Muscle of leg (tissue), 11 donors: Measurements from ENCODE around the gene CFAP126. TPM values are rescaled to one million over a fixed set of nuclear protein-coding genes. Genes with fewer than 3 reads are reported as not detected.

Experiments used
- DNase-seq: peaks from one replicate; pipeline ENCODE4 v3.0.0; 2013
- H3K27ac ChIP-seq: one replicate; pipeline ENCODE4 v1.5.1; 2013; ENCODE audit warnings: mild to moderate bottlenecking, low read length, control low read depth
- H3K27me3 ChIP-seq: one replicate; pipeline ENCODE4 v1.6.1; 2013; ENCODE audit warnings: low read length; ENCODE audit not compliant: control insufficient read depth, insufficient read depth
- H3K36me3 ChIP-seq: one replicate; pipeline ENCODE4 v1.6.1; 2013; ENCODE audit warnings: low read length; ENCODE audit not compliant: control insufficient read depth, insufficient read depth
- H3K4me1 ChIP-seq: one replicate; pipeline ENCODE4 v1.6.1; 2013; ENCODE audit warnings: low read length; ENCODE audit not compliant: control insufficient read depth, insufficient read depth
- H3K4me3 ChIP-seq: one replicate; pipeline ENCODE4 v1.5.1; 2013; ENCODE audit warnings: low read length, control low read depth
- H3K9me3 ChIP-seq: replicated peaks from 2 replicates; pipeline ENCODE4 v1.6.1; 2013; ENCODE audit warnings: low read depth, low read length; ENCODE audit not compliant: control insufficient read depth
- WGBS: methylation state at CpG from one replicate; pipeline ENCODE4 v1.1.5; 2013; ENCODE audit warnings: missing lambda C conversion rate; ENCODE audit not compliant: insufficient coverage; 5-methylcytosine and 5-hydroxymethylcytosine counted together
- polyA plus RNA-seq, 8 donors: library from polyadenylated mRNA; unstranded; fragments of 120-200 nt; gene quantifications; one replicate each; pipeline versions ENCODE4 v1.2.1 to v1.2.3, GENCODE V29; 2013; ENCODE audit warnings: inconsistent platforms in 1 of 8, low replicate concordance in 1 of 8; ENCODE audit not compliant: insufficient read length in 8 of 8, insufficient read depth in 1 of 8
- total RNA-seq: library from RNA; stranded (reverse); fragments of 120-200 nt; gene quantifications from one replicate; pipeline ENCODE4 v1.2.4, GENCODE V29; 2013

The CFAP126 gene
- total and polyA plus RNA-seq, 9 donors: 0.41 to 2.9 (median 1.5) TPM; not detected in 2

DNA sequence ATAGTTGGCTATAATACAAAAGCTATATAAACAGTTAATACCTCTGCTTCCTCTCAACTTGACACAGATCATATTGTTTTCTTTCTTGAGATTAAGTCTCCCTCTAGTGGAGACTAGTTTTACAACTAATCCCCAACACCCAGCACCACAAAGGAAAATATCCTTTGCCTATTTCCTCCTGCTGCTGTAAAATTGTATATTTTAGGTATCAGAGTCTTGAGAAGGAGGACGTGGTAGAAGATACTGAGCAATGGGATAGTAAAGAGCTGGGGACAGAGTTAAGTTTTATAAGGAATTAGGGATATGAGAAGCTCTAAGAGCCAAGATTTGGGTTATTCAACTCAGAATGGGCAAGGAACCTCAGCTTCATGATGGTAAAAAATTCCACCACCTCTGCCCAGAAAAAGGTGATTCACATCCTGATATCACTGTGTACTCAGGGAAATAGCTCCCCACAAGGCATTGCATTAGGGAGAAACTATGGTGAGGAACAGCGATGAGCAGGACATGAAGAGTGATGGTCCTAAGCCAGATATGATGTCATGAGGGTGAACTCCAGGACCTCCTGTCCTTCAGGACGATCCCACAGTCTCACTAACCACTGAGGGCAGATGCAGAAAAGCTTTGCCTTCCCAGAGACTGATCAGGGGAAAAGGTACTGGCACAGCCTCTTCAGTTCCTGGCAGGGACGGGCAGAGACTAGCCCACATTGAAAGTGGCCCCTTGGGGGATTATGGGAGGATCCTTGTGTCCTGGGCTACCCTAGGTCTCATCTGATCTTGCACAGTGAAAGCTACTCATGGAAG is 14.7 kb upstream of the CFAP126 start:
- Histone ChIP-seq H3K4me3 (no peak overlapping the region), H3K9me3 (no peaks in the 10 kb centered on the region), H3K27me3 (peaks cover 2% of the 10 kb centered on the region), H3K27ac (no peak overlapping the region), H3K4me1 (no peaks in the 10 kb centered on the region), H3K36me3 (no peaks in the 10 kb centered on the region)
- peak; percentile 81 for DNase-seq
- 50% methylated on average over 1 of the region's 4 CpGs for WGBS

DNA sequence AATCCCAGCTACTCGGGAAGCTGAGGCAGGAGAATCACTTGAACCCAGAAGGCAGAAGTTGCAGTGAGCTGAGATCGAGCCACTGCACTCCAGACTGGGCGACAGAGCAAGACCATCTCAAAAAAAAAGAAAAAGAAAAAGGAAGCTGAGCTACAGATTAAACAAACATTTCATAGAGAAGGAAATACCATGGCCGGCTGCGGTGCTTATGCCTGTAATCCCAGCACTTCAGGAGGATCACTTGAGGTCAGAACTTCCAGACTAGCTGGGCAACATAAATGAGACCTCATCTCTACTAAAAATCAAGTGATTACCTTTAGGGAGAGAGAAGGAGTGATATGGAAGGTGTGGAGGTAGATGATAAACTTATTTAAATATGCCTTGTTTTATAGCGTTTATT is 14.0 kb upstream of the CFAP126 start:
- H3K9me3 ChIP-seq: no peaks in the 10 kb centered on the region
- peaks cover 2% of the 10 kb centered on the region for H3K27me3 ChIP-seq
- WGBS: 72% methylated on average over 3 of the region's 6 CpGs
- H3K27ac ChIP-seq: no peak overlapping the region
- DNase-seq: no peak
- H3K36me3 ChIP-seq: no peaks in the 10 kb centered on the region
- no peaks in the 10 kb centered on the region for H3K4me1 ChIP-seq
- no peak overlapping the region for H3K4me3 ChIP-seq

DNA sequence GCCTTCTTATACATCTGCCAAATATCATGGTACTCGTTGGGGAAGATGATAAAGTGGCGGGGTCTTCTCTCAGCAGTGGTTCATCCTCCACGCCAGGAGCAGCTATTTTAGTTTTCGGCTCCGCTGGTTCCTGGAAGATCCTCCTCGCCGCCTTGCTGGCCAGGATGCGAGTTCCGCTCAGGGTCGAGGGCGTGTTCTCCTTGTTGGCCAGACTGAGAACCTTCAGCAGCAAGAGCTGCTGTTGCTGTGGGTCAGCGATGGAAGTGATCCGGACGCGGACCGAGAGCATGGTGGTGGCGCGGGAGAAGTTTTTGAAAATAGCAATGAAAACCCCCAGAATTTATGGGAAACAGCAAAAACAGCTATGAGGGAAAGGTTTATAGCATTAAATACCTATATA is 11.4 kb upstream of the CFAP126 start:
- 78% methylated on average over 10 of the region's 18 CpGs for WGBS
- no peak for DNase-seq
- peak overlapping the region; percentile 29 for H3K4me3 ChIP-seq
- no peaks in the 10 kb centered on the region for H3K9me3 ChIP-seq
- H3K27ac ChIP-seq: peak overlapping the region; percentile 31
- no peaks in the 10 kb centered on the region for H3K36me3 ChIP-seq
- peaks cover 2% of the 10 kb centered on the region for H3K27me3 ChIP-seq
- H3K4me1 ChIP-seq: no peaks in the 10 kb centered on the region

DNA sequence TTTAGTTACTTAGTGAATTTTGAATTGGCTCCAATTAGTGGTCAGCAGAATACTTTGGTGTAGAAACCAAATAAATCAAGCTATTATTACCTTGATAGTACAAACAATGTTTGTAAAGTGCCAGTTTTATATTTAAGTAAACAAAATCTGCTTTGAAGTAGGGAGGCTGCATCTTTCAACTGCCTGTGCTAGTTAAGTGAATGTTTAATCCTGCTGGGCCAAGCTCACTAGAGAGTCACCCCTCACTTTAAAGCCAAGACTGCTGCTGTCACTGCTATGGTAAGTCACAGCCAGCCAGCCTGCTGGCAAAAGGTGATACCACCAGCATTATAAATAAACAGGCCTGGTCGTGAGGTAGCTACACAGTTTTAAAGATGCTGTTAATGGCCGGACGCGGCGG is 10.3 kb upstream of the CFAP126 start:
- DNase-seq: no peak
- no CpG with 5 or more reads among the region's 5 CpGs for WGBS
- peaks cover 2% of the 10 kb centered on the region for H3K27me3 ChIP-seq
- H3K27ac ChIP-seq: no peak overlapping the region
- no peaks in the 10 kb centered on the region for H3K36me3 ChIP-seq
- no peak overlapping the region for H3K4me3 ChIP-seq
- H3K9me3 ChIP-seq: no peaks in the 10 kb centered on the region
- H3K4me1 ChIP-seq: no peaks in the 10 kb centered on the region

DNA sequence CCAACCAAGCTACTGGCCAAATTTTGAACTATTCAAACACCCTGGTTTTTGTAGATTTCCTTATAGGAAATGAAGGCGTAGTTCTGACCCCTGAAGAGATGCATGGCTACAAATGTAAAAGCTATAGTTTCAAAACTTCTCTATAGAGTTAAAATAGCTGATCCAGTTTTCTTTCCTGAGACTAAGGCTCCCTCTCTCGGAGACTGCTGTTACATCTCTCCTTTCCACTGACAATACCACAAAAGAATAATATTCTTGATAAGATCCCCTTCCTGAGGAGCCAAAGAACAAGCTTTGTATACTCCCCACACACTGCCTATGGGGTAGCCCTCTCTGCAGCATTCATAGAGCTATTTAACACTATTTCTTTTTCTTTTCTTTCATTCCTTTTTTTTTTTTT is 6.7 kb upstream of the CFAP126 start:
- no peak overlapping the region for H3K27ac ChIP-seq
- no peaks in the 10 kb centered on the region for H3K4me1 ChIP-seq
- no peaks in the 10 kb centered on the region for H3K36me3 ChIP-seq
- H3K9me3 ChIP-seq: no peaks in the 10 kb centered on the region
- WGBS: 9% methylated on average over 1 of the region's 2 CpGs
- no peak for DNase-seq
- H3K4me3 ChIP-seq: no peak overlapping the region
- no peaks in the 10 kb centered on the region for H3K27me3 ChIP-seq

DNA sequence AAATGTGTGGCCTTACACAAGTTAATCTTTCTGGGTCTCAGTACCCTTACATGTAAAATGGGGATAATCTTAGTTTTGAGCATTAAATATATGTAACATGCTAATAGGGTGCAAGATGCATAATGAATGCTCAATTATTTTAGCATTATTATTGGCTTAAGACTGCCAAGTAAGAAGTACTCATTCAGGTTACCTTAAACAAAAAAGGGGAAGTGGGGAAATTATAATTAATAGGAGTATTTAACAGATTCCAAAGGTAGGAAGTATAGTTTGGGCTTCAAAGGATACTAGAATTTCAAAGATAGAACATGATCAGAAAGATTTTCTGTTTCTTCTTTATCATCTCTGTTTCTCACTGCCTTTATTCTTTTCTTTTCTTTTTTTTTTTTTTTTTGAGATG is 5.8 kb upstream of the CFAP126 start:
- Histone ChIP-seq H3K27me3 (no peaks in the 10 kb centered on the region), H3K4me1 (no peaks in the 10 kb centered on the region), H3K27ac (no peak overlapping the region), H3K36me3 (no peaks in the 10 kb centered on the region), H3K9me3 (no peaks in the 10 kb centered on the region), H3K4me3 (no peak overlapping the region)
- no peak for DNase-seq

DNA sequence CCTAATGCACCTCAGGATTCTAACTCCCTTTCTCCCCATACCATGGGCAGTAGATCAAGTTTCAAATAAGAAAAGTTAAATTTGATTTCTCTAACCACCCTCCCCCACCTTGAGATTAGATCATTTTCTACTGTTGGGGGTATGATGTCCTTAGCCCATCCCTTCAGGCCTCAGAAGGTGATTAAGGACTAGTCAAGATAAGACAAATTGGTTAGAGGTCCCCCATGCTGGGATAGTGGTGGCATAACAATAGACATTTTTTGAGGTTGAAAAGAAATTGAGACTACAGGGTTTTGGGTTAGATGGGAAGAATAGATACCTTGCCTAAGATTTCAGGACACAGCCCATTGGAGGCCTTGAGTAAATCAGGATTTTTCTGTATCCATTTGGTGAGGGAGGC is 2.5 kb downstream of the CFAP126 start:
- Histone ChIP-seq H3K27ac (no peak overlapping the region), H3K4me1 (no peaks in the 10 kb centered on the region), H3K9me3 (no peaks in the 10 kb centered on the region), H3K27me3 (no peaks in the 10 kb centered on the region), H3K36me3 (peaks cover 30% of the 10 kb centered on the region), H3K4me3 (no peak overlapping the region)
- no peak for DNase-seq

DNA sequence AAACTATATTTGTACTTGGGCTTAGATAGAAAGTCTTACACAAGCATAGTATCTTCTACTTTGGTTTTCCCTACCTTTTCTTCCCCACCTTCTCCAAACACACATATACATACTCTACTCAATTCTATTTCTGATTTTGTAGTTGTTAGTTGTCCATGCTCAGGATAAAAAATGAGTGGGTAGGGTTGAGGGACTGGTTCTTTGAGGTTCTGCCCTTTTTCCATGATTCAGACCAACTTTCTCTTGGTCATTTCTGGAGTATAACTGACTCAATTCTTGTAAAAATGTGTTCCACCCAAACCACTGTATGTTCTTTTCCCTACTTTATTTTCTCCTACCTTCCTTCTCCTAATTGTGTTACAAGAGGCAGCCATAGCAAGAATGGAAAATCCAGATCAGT is 3.3 kb downstream of the CFAP126 start:
- H3K27ac ChIP-seq: no peak overlapping the region
- H3K4me3 ChIP-seq: no peak overlapping the region
- peaks cover 30% of the 10 kb centered on the region for H3K36me3 ChIP-seq
- DNase-seq: no peak
- no peaks in the 10 kb centered on the region for H3K4me1 ChIP-seq
- H3K27me3 ChIP-seq: no peaks in the 10 kb centered on the region
- no peaks in the 10 kb centered on the region for H3K9me3 ChIP-seq

DNA sequence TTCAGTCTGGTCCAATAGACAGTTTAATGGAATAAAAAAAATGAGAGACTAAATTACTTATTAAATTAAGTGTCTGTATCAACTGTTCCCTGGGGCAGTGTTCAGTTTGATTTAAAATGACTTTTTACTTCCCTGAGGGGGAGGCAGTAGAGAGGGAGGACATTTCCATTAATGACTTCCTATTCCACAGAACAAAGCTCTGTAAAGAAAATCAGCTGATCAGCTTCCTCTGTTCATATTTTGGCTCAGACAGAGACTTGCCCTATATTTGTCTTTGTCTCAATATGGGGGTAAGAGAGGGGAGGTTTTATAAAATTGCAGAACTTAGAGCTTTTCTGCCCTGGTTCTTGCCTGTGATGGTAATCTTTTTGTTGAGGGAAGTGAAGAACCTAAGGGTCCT is 8.4 kb downstream of the CFAP126 start:
- H3K27me3 ChIP-seq: no peaks in the 10 kb centered on the region
- H3K27ac ChIP-seq: peak overlapping the region; percentile 59
- H3K4me3 ChIP-seq: no peak overlapping the region
- H3K36me3 ChIP-seq: peaks cover 17% of the 10 kb centered on the region
- H3K9me3 ChIP-seq: no peaks in the 10 kb centered on the region
- H3K4me1 ChIP-seq: no peaks in the 10 kb centered on the region
- peak; percentile 66 for DNase-seq

DNA sequence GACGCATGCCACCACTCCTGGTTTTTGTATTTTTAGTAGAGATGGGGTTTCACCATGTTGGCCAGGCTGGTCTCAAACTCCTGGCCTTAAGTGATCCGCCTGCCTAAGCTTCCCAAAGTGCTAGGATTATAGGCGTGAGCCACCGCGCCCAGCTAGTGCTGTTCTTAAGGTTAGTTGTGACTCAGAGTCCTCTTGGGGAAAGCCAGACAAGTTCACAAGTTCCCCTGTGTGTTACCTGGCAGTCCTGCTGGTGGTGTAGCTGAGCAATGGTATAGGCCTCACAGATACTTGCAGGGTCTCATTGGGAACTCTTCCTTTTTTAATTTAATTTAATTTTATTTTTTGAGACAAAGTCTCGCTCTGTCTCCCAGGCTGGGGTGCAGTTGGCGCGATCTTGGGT is 10.6 kb downstream of the CFAP126 start:
- H3K4me1 ChIP-seq: no peaks in the 10 kb centered on the region
- H3K27ac ChIP-seq: no peak overlapping the region
- H3K4me3 ChIP-seq: no peak overlapping the region
- H3K36me3 ChIP-seq: peaks cover 8% of the 10 kb centered on the region
- no peaks in the 10 kb centered on the region for H3K27me3 ChIP-seq
- DNase-seq: no peak
- no peaks in the 10 kb centered on the region for H3K9me3 ChIP-seq
- WGBS: 93% methylated on average over 4 of the region's 8 CpGs

DNA sequence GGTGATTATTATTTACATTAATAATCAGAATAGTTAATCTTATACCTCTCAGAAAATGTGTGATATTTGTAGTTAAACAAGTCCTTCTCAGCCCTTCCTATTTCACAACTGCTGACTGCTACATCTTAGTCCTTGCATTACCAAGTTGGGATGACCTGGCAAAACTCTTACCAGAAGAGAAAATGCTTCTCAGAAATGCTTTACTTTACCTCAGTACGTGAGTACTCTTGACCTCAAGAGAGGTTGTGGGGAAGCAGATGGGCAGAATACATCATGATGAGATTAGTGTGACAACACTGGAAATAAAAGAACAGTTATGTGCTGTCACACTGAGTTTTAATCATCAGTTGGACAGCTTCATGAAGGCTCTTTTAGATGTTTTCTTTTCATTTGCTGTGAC is 16.2 kb downstream of the CFAP126 start:
- H3K4me3 ChIP-seq: no peak overlapping the region
- H3K27ac ChIP-seq: no peak overlapping the region
- H3K27me3 ChIP-seq: no peaks in the 10 kb centered on the region
- H3K36me3 ChIP-seq: peaks cover 17% of the 10 kb centered on the region
- H3K4me1 ChIP-seq: no peaks in the 10 kb centered on the region
- H3K9me3 ChIP-seq: no peaks in the 10 kb centered on the region
- WGBS: no CpG with 5 or more reads among the region's 1 CpG
- no peak for DNase-seq
